Type B pancreatic cell (in vitro differentiated cells): ENCODE measurements around the gene MLXIPL. TPM values are rescaled to one million over a fixed set of nuclear protein-coding genes. Genes with fewer than 3 reads are reported as not detected.

Experiments used
- DNase-seq: peaks from one replicate; pipeline ENCODE4 v3.0.0; 2021; ENCODE audit warnings: mixed read lengths; ENCODE audit not compliant: unreplicated experiment; ENCODE audit errors: extremely low spot score
- H3K27ac Mint-ChIP-seq: 2 replicates; pipeline ENCODE4 v1.8.0; 2021; ENCODE audit warnings: mild to moderate bottlenecking, mixed read lengths
- H3K27me3 Mint-ChIP-seq: 2 replicates; pipeline ENCODE4 v1.8.0; 2021; ENCODE audit warnings: mixed read lengths
- H3K36me3 Mint-ChIP-seq: 2 replicates; pipeline ENCODE4 v1.8.0; 2021; ENCODE audit warnings: mixed read lengths
- H3K4me1 Mint-ChIP-seq: one replicate; pipeline ENCODE4 v1.8.0; 2021; ENCODE audit warnings: mixed read lengths; ENCODE audit not compliant: unreplicated experiment
- H3K4me3 Mint-ChIP-seq: 2 replicates; pipeline ENCODE4 v1.8.0; 2021; ENCODE audit warnings: mild to moderate bottlenecking, mixed read lengths
- H3K9me3 Mint-ChIP-seq: 2 replicates; pipeline ENCODE4 v1.8.0; 2021; ENCODE audit warnings: mixed read lengths
- CTCF ChIP-seq: fragments of 200-600 bp; sonication (generic); conservative IDR thresholded peaks from 2 replicates; pipeline ENCODE4 v1.5.0; 2021; ENCODE audit warnings: antibody characterized with exemption, mild to moderate bottlenecking
- total RNA-seq: library from RNA; stranded (reverse); gene quantifications from 2 replicates; pipeline ENCODE4 v1.2.1, GENCODE V29; 2021; ENCODE audit warnings: low replicate concordance

Gene MLXIPL
- total RNA-seq, 1 donor from 2014 or later, result 27.8 TPM

GRCh38 chr7:73647725-73648592 lies 23.6 kb upstream of the MLXIPL start:
- no peak for TF ChIP-seq CTCF
- Mint-ChIP-seq H3K4me1 (peaks cover 10% of the 10 kb centered on the region), H3K4me3 (peak overlapping the region; percentile 68), H3K27me3 (peaks cover 73% of the 10 kb centered on the region), H3K27ac (peak overlapping the region; percentile 83), H3K9me3 (no peaks in the 10 kb centered on the region), H3K36me3 (no peaks in the 10 kb centered on the region)
- DNase-seq, result no peak

GRCh38 chr7:73646785-73647724 lies 22.7 kb upstream of the MLXIPL start:
- DNase-seq, result no peak
- Mint-ChIP-seq H3K36me3 (no peaks in the 10 kb centered on the region), H3K4me1 (peaks cover 10% of the 10 kb centered on the region), H3K4me3 (peak overlapping the region; percentile 75), H3K27ac (peak overlapping the region; percentile 82), H3K9me3 (no peaks in the 10 kb centered on the region), H3K27me3 (peaks cover 67% of the 10 kb centered on the region)
- no peak for TF ChIP-seq CTCF

GRCh38 chr7:73645643-73646174 lies 21.4 kb upstream of the MLXIPL start:
- peaks cover 10% of the 10 kb centered on the region for H3K4me1 Mint-ChIP-seq
- DNase-seq, result no peak
- no peaks in the 10 kb centered on the region for H3K36me3 Mint-ChIP-seq
- peaks cover 61% of the 10 kb centered on the region for H3K27me3 Mint-ChIP-seq
- TF ChIP-seq CTCF, result no peak
- H3K9me3 Mint-ChIP-seq, result no peaks in the 10 kb centered on the region
- H3K4me3 Mint-ChIP-seq, result no peak overlapping the region
- H3K27ac Mint-ChIP-seq, result peak overlapping the region; percentile 76

- Mint-ChIP-seq H3K27me3 (peaks cover 52% of the 10 kb centered on the region), H3K4me3 (no peak overlapping the region), H3K36me3 (no peaks in the 10 kb centered on the region), H3K27ac (peak overlapping the region; percentile 51), H3K9me3 (no peaks in the 10 kb centered on the region), H3K4me1 (peaks cover 10% of the 10 kb centered on the region)
- DNase-seq, result no peak
- TF ChIP-seq CTCF, result no peak
Measured at GRCh38 chr7:73644688-73645286, 20.5 kb upstream of the MLXIPL start.

- no peak overlapping the region for H3K27ac Mint-ChIP-seq
- H3K9me3 Mint-ChIP-seq, result no peaks in the 10 kb centered on the region
- H3K27me3 Mint-ChIP-seq, result peaks cover 34% of the 10 kb centered on the region
- peaks cover 6% of the 10 kb centered on the region for H3K4me1 Mint-ChIP-seq
- TF ChIP-seq CTCF, result no peak
- DNase-seq, result no peak
- no peaks in the 10 kb centered on the region for H3K36me3 Mint-ChIP-seq
- no peak overlapping the region for H3K4me3 Mint-ChIP-seq
Measured at GRCh38 chr7:73642834-73643233, 18.5 kb upstream of the MLXIPL start.
